ENCODE measurements around the gene FIZ1. TPM values are rescaled to one million over a fixed set of nuclear protein-coding genes. Genes with fewer than 3 reads are reported as not detected.

Gene FIZ1
- total RNA-seq, 2 experiments from 2014 or later, result 6.0 to 17.1 TPM

- H3K9me2 ChIP-seq (ENCODE audit: insufficient read depth, low read length), result no peaks in the 10 kb centered on the region
- H3K27ac ChIP-seq (ENCODE audit: low read depth, low read length, poor library complexity, severe bottlenecking), result no peak overlapping the region
- no peaks in the 10 kb centered on the region for H3K4me1 ChIP-seq (ENCODE audit: insufficient read depth, low read length, poor library complexity, severe bottlenecking)
- H3K9me3 ChIP-seq (ENCODE audit: low read length), result no peaks in the 10 kb centered on the region
- intact Hi-C loops (cut with micrococcal nuclease; ENCODE audit: unreplicated experiment), result no loop called here
- no peak for TF ChIP-seq CTCF (conservative IDR thresholded peaks at IDR 0.05; ENCODE audit: low read length)
- no peak for TF ChIP-seq EZH2phosphoT487 (IDR thresholded peaks at IDR 0.05; ENCODE audit: borderline replicate concordance, low read depth, low read length)
- CTCF ChIA-PET (ENCODE audit: unreplicated experiment), result no interaction called here
- H2AFZ ChIP-seq (ENCODE audit: low read length), result no peak overlapping the region
- H3K4me3 ChIP-seq (ENCODE audit: low read depth, low read length, poor library complexity, severe bottlenecking), result no peak overlapping the region
- H3K79me2 ChIP-seq (ENCODE audit: insufficient read depth, low read depth, low read length), result no peaks in the 10 kb centered on the region
- no peak for DNase-seq (ENCODE audit: low spot score)
- POLR2A ChIA-PET, result no interaction called here
- no peaks in the 10 kb centered on the region for H3K36me3 ChIP-seq (ENCODE audit: insufficient read depth, low read length)
- no peaks in the 10 kb centered on the region for H4K20me1 ChIP-seq (ENCODE audit: insufficient read depth, low read length)
- no TSS peak for BruUV-seq (replicated peaks)
- H3K4me2 ChIP-seq (ENCODE audit: low read length), result no peak overlapping the region
Measured at GRCh38 chr19:55542292-55542855, 56.9 kb downstream of the FIZ1 start.

Other genes starting within 250 kb of the FIZ1 start
- gene COX6B2, start 244.8 kb downstream of the FIZ1 start, total RNA-seq (2014; rRNA removed; shearing (Covaris generic)), result not detected in 2 replicates
- not detected in 2 replicates for gene COX6B2, start 244.8 kb downstream of the FIZ1 start, total RNA-seq (2022)
- not detected in 2 replicates for gene GARIN5B, start 236.3 kb downstream of the FIZ1 start, total RNA-seq (2014; rRNA removed; shearing (Covaris generic))
- gene GARIN5B, start 236.3 kb downstream of the FIZ1 start, total RNA-seq (2022), result not detected in 2 replicates
- 0.32 TPM in 1 of 2 replicates, not detected in the other for gene IL11, start 229.1 kb downstream of the FIZ1 start, total RNA-seq (2014; rRNA removed; shearing (Covaris generic))
- 0.46 and 0.55 TPM in 2 replicates for gene IL11, start 229.1 kb downstream of the FIZ1 start, total RNA-seq (2022)
- not detected in 2 replicates for gene TMEM190, start 222.7 kb downstream of the FIZ1 start, total RNA-seq (2014; rRNA removed; shearing (Covaris generic))
- gene TMEM190, start 222.7 kb downstream of the FIZ1 start, total RNA-seq (2022), result not detected in 2 replicates
- 2.6 and 2.7 TPM in 2 replicates for gene TMEM238, start 215.2 kb downstream of the FIZ1 start, total RNA-seq (2014; rRNA removed; shearing (Covaris generic))
- gene TMEM238, start 215.2 kb downstream of the FIZ1 start, total RNA-seq (2022), result 6.5 and 7.1 TPM in 2 replicates
- 847 and 872 TPM in 2 replicates for gene RPL28, start 213.6 kb downstream of the FIZ1 start, total RNA-seq (2014; rRNA removed; shearing (Covaris generic))
- 2,656 and 3,234 TPM in 2 replicates for gene RPL28, start 213.6 kb downstream of the FIZ1 start, total RNA-seq (2022)
- 682 and 848 TPM in 2 replicates for gene UBE2S, start 191.7 kb downstream of the FIZ1 start, total RNA-seq (2014; rRNA removed; shearing (Covaris generic))
- gene UBE2S, start 191.7 kb downstream of the FIZ1 start, total RNA-seq (2022), result 285 and 321 TPM in 2 replicates
- gene SHISA7, start 156.2 kb downstream of the FIZ1 start, total RNA-seq (2014; rRNA removed; shearing (Covaris generic)), result not detected in 2 replicates
- gene SHISA7, start 156.2 kb downstream of the FIZ1 start, total RNA-seq (2022), result not detected in 2 replicates
- 89.5 and 115 TPM in 2 replicates for gene ISOC2, start 137.9 kb downstream of the FIZ1 start, total RNA-seq (2014; rRNA removed; shearing (Covaris generic))
- gene ISOC2, start 137.9 kb downstream of the FIZ1 start, total RNA-seq (2022), result 37.0 and 37.7 TPM in 2 replicates
- not detected in 2 replicates for gene C19orf85, start 134.8 kb downstream of the FIZ1 start, total RNA-seq (2014; rRNA removed; shearing (Covaris generic))
- not detected in 2 replicates for gene C19orf85, start 134.8 kb downstream of the FIZ1 start, total RNA-seq (2022)
- gene ZNF628, start 122.9 kb downstream of the FIZ1 start, total RNA-seq (2014; rRNA removed; shearing (Covaris generic)), result 1.8 and 5.2 TPM in 2 replicates
- 8.6 and 10.6 TPM in 2 replicates for gene ZNF628, start 122.9 kb downstream of the FIZ1 start, total RNA-seq (2022)
- 29.1 and 33.2 TPM in 2 replicates for gene NAT14, start 114.3 kb downstream of the FIZ1 start, total RNA-seq (2014; rRNA removed; shearing (Covaris generic))
- gene NAT14, start 114.3 kb downstream of the FIZ1 start, total RNA-seq (2022), result 24.2 and 28.3 TPM in 2 replicates
- 0.23 and 0.50 TPM in 2 replicates for gene SSC5D, start 111.1 kb downstream of the FIZ1 start, total RNA-seq (2014; rRNA removed; shearing (Covaris generic))
- gene SSC5D, start 111.1 kb downstream of the FIZ1 start, total RNA-seq (2022), result 1.7 and 2.7 TPM in 2 replicates
- not detected in 2 replicates for gene SBK2, start 62.4 kb downstream of the FIZ1 start, total RNA-seq (2014; rRNA removed; shearing (Covaris generic))
- gene SBK2, start 62.4 kb downstream of the FIZ1 start, total RNA-seq (2022), result not detected in 2 replicates
- not detected in 2 replicates for gene SBK3, start 54.0 kb downstream of the FIZ1 start, total RNA-seq (2014; rRNA removed; shearing (Covaris generic))
- 0.34 and 0.68 TPM in 2 replicates for gene SBK3, start 54.0 kb downstream of the FIZ1 start, total RNA-seq (2022)
- gene ZNF579, start 18.7 kb downstream of the FIZ1 start, total RNA-seq (2014; rRNA removed; shearing (Covaris generic)), result 4.1 and 6.1 TPM in 2 replicates
- gene ZNF579, start 18.7 kb downstream of the FIZ1 start, total RNA-seq (2022), result 11.1 and 11.6 TPM in 2 replicates
- 14.5 and 21.6 TPM in 2 replicates for gene ZNF524, start 771 bp upstream of the FIZ1 start, total RNA-seq (2014; rRNA removed; shearing (Covaris generic))
- gene ZNF524, start 771 bp upstream of the FIZ1 start, total RNA-seq (2022), result 9.2 and 12.3 TPM in 2 replicates
- 2.1 and 3.0 TPM in 2 replicates for gene ZNF865, start 6.1 kb upstream of the FIZ1 start, total RNA-seq (2014; rRNA removed; shearing (Covaris generic))
- gene ZNF865, start 6.1 kb upstream of the FIZ1 start, total RNA-seq (2022), result 11.3 and 13.0 TPM in 2 replicates
- gene ZNF784, start 25.0 kb upstream of the FIZ1 start, total RNA-seq (2014; rRNA removed; shearing (Covaris generic)), result 3.4 and 6.6 TPM in 2 replicates
- gene ZNF784, start 25.0 kb upstream of the FIZ1 start, total RNA-seq (2022), result 4.0 and 5.4 TPM in 2 replicates
- 17.6 and 24.4 TPM in 2 replicates for gene ZNF580, start 41.5 kb upstream of the FIZ1 start, total RNA-seq (2014; rRNA removed; shearing (Covaris generic))
- gene ZNF580, start 41.5 kb upstream of the FIZ1 start, total RNA-seq (2022), result 50.0 and 52.1 TPM in 2 replicates
- gene ZNF581, start 44.1 kb upstream of the FIZ1 start, total RNA-seq (2014; rRNA removed; shearing (Covaris generic)), result 26.6 and 44.5 TPM in 2 replicates
- gene ZNF581, start 44.1 kb upstream of the FIZ1 start, total RNA-seq (2022), result 39.7 and 41.8 TPM in 2 replicates
- 29.4 and 30.1 TPM in 2 replicates for gene CCDC106, start 48.7 kb upstream of the FIZ1 start, total RNA-seq (2014; rRNA removed; shearing (Covaris generic))
- gene CCDC106, start 48.7 kb upstream of the FIZ1 start, total RNA-seq (2022), result 29.0 and 30.9 TPM in 2 replicates
- 193 and 211 TPM in 2 replicates for gene U2AF2, start 55.5 kb upstream of the FIZ1 start, total RNA-seq (2014; rRNA removed; shearing (Covaris generic))
- gene U2AF2, start 55.5 kb upstream of the FIZ1 start, total RNA-seq (2022), result 233 and 264 TPM in 2 replicates
- 40.5 and 46.3 TPM in 2 replicates for gene EPN1, start 75.7 kb upstream of the FIZ1 start, total RNA-seq (2014; rRNA removed; shearing (Covaris generic))
- gene EPN1, start 75.7 kb upstream of the FIZ1 start, total RNA-seq (2022), result 120 and 121 TPM in 2 replicates
- gene NLRP9, start 138.9 kb upstream of the FIZ1 start, total RNA-seq (2014; rRNA removed; shearing (Covaris generic)), result 0.21 TPM in 1 of 2 replicates, not detected in the other
- gene NLRP9, start 138.9 kb upstream of the FIZ1 start, total RNA-seq (2022), result 0.17 TPM in 1 of 2 replicates, not detected in the other
- gene RFPL4A, start 159.6 kb upstream of the FIZ1 start, total RNA-seq (2014; rRNA removed; shearing (Covaris generic)), result not detected in 2 replicates
- gene RFPL4A, start 159.6 kb upstream of the FIZ1 start, total RNA-seq (2022), result not detected in 2 replicates
- not detected in 2 replicates for gene RFPL4AL1, start 169.6 kb upstream of the FIZ1 start, total RNA-seq (2014; rRNA removed; shearing (Covaris generic))
- not detected in 2 replicates for gene RFPL4AL1, start 169.6 kb upstream of the FIZ1 start, total RNA-seq (2022)
- gene NLRP11, start 232.5 kb upstream of the FIZ1 start, total RNA-seq (2014; rRNA removed; shearing (Covaris generic)), result 72.9 and 79.3 TPM in 2 replicates
- 91.6 and 112 TPM in 2 replicates for gene NLRP11, start 232.5 kb upstream of the FIZ1 start, total RNA-seq (2022)
- gene NLRP4, start 237.0 kb upstream of the FIZ1 start, total RNA-seq (2014; rRNA removed; shearing (Covaris generic)), result 4.2 and 4.6 TPM in 2 replicates
- gene NLRP4, start 237.0 kb upstream of the FIZ1 start, total RNA-seq (2022), result 3.6 and 4.0 TPM in 2 replicates